Endodermal cell (in vitro differentiated cells): ENCODE measurements around the gene ATP10A. TPM values are rescaled to one million over a fixed set of nuclear protein-coding genes. Genes with fewer than 3 reads are reported as not detected.

Experiments used
- DNase-seq: peaks from one replicate; pipeline ENCODE4 v3.0.0-alpha.2; 2017
- H3K27ac ChIP-seq: 2 replicates; pipeline ENCODE4 v1.5.1; 2013; ENCODE audit warnings: mild to moderate bottlenecking, low read depth, low read length, moderate library complexity
- H3K27me3 ChIP-seq: 2 replicates; pipeline ENCODE4 v1.6.1; 2013; ENCODE audit warnings: mild to moderate bottlenecking, low read length, moderate library complexity; ENCODE audit not compliant: insufficient read depth, control insufficient read depth, poor library complexity, severe bottlenecking
- H3K36me3 ChIP-seq: 2 replicates; pipeline ENCODE4 v1.7.0; 2013; ENCODE audit warnings: mild to moderate bottlenecking, low read length, moderate library complexity; ENCODE audit not compliant: control insufficient read depth, insufficient read depth
- H3K4me1 ChIP-seq: one replicate; pipeline ENCODE4 v1.7.0; 2013; ENCODE audit warnings: low read length; ENCODE audit not compliant: control insufficient read depth, insufficient read depth
- H3K4me3 ChIP-seq: 2 replicates; pipeline ENCODE4 v1.5.1; 2013; ENCODE audit warnings: mild to moderate bottlenecking, low read length, moderate library complexity
- H3K9ac ChIP-seq: 2 replicates; pipeline ENCODE4 v1.6.1; 2013; ENCODE audit warnings: mild to moderate bottlenecking, low read length, moderate library complexity; ENCODE audit not compliant: poor library complexity, severe bottlenecking; ENCODE audit errors: extremely low read depth
- H3K9me3 ChIP-seq: 2 replicates; pipeline ENCODE4 v1.6.1; 2013; ENCODE audit warnings: mild to moderate bottlenecking, low read length, moderate library complexity; ENCODE audit not compliant: control insufficient read depth
- H3K27ac Mint-ChIP-seq: 2 replicates; pipeline ENCODE4 v1.8.0; 2020; ENCODE audit warnings: mixed read lengths
- H3K27me3 Mint-ChIP-seq: 2 replicates; pipeline ENCODE4 v1.8.0; 2021; ENCODE audit warnings: mild to moderate bottlenecking, mixed read lengths; ENCODE audit not compliant: insufficient read depth
- H3K36me3 Mint-ChIP-seq: 2 replicates; pipeline ENCODE4 v1.8.0; 2020; ENCODE audit warnings: low read depth, mixed read lengths
- H3K4me1 Mint-ChIP-seq: 2 replicates; pipeline ENCODE4 v1.8.0; 2020; ENCODE audit warnings: mixed read lengths
- H3K4me3 Mint-ChIP-seq: 2 replicates; pipeline ENCODE4 v1.8.0; 2020; ENCODE audit warnings: mild to moderate bottlenecking, moderate library complexity, mixed read lengths
- H3K9me3 Mint-ChIP-seq: 2 replicates; pipeline ENCODE4 v1.8.0; 2020; ENCODE audit warnings: mild to moderate bottlenecking, mixed read lengths
- CTCF ChIP-seq: fragments of 200-600 bp; sonication (generic); conservative IDR thresholded peaks from 2 replicates; pipeline ENCODE4 v1.5.0; 2021; ENCODE audit warnings: antibody characterized with exemption, mild to moderate bottlenecking
- WGBS, 2 experiments: methylation state at CpG; one replicate each; pipeline versions ENCODE4 v1.1.5 to v1.1.7; 2013; ENCODE audit warnings: missing lambda C conversion rate in 2 of 2, mixed read lengths in 1 of 2; ENCODE audit not compliant: insufficient coverage in 1 of 2, insufficient read length in 1 of 2; 5-methylcytosine and 5-hydroxymethylcytosine counted together
- total RNA-seq, 2 donors: library from RNA; stranded (reverse); fragmentation: NEBNext Ultra II Directional in 1 of 2; extraction: Animal tissue kit (Norgen Biotek cat#: 25700) in 1 of 2; gene quantifications; 2 replicates in 1 of 2; 3 replicates in 1 of 2; pipeline ENCODE4 v1.2.1, GENCODE V29; 2021

The ATP10A gene
- total RNA-seq, 2 donors from 2014 or later: 0.04 to 1.2 TPM

- no peaks in the 10 kb centered on the region for H3K9me3 ChIP-seq
- H3K4me3 ChIP-seq: no peak overlapping the region
- no peak overlapping the region for H3K27ac ChIP-seq
- H3K9ac ChIP-seq: no peak overlapping the region
- Mint-ChIP-seq H3K4me1 (peaks cover 13% of the 10 kb centered on the region), H3K36me3 (no peaks in the 10 kb centered on the region), H3K27me3 (no peaks in the 10 kb centered on the region), H3K27ac (no peak overlapping the region), H3K4me3 (no peak overlapping the region), H3K9me3 (no peaks in the 10 kb centered on the region)
- DNase-seq: no peak
- no peaks in the 10 kb centered on the region for H3K27me3 ChIP-seq
- WGBS, 2 experiments: 88 to 92% methylated on average over 9 to 14 of the region's 14 CpGs
- TF ChIP-seq CTCF: no peak
- H3K4me1 ChIP-seq: no peaks in the 10 kb centered on the region
- H3K36me3 ChIP-seq: no peaks in the 10 kb centered on the region
These were observed 92.3 kb downstream of the ATP10A start for GRCh38 chr15:25770618-25771337.

- Histone ChIP-seq H3K27ac (no peak overlapping the region), H3K9me3 (no peaks in the 10 kb centered on the region), H3K4me1 (no peaks in the 10 kb centered on the region), H3K4me3 (no peak overlapping the region), H3K9ac (no peak overlapping the region), H3K36me3 (no peaks in the 10 kb centered on the region), H3K27me3 (no peaks in the 10 kb centered on the region)
- TF ChIP-seq CTCF: no peak
- 92% methylated on average over 6 to 14 of the region's 14 CpGs for WGBS, 2 experiments
- H3K9me3 Mint-ChIP-seq: no peaks in the 10 kb centered on the region
- H3K4me3 Mint-ChIP-seq: no peak overlapping the region
- H3K27me3 Mint-ChIP-seq: no peaks in the 10 kb centered on the region
- H3K4me1 Mint-ChIP-seq: peaks cover 5% of the 10 kb centered on the region
- DNase-seq: no peak
- H3K36me3 Mint-ChIP-seq: no peaks in the 10 kb centered on the region
- H3K27ac Mint-ChIP-seq: no peak overlapping the region
These were observed 93.1 kb downstream of the ATP10A start for GRCh38 chr15:25770031-25770430.

GRCh38 chr15:25768271-25768670 lies 94.9 kb downstream of the ATP10A start:
- Histone ChIP-seq H3K36me3 (no peaks in the 10 kb centered on the region), H3K27me3 (no peaks in the 10 kb centered on the region), H3K4me1 (no peaks in the 10 kb centered on the region), H3K27ac (no peak overlapping the region), H3K9ac (no peak overlapping the region), H3K4me3 (no peak overlapping the region), H3K9me3 (no peaks in the 10 kb centered on the region)
- Mint-ChIP-seq H3K27ac (no peak overlapping the region), H3K9me3 (no peaks in the 10 kb centered on the region), H3K4me3 (no peak overlapping the region), H3K4me1 (no peaks in the 10 kb centered on the region), H3K27me3 (no peaks in the 10 kb centered on the region), H3K36me3 (no peaks in the 10 kb centered on the region)
- TF ChIP-seq CTCF: no peak
- no peak for DNase-seq
- 95 to 100% methylated on average over 1 of the region's 1 CpG for WGBS, 2 experiments
